H1 (cell line): Measurements from ENCODE around the gene TDRD6. TPM values are rescaled to one million over a fixed set of nuclear protein-coding genes. Genes with fewer than 3 reads are reported as not detected.
A peak's percentile ranks its signal among the peaks of the same experiment; 100 is the strongest.

ENCODE experiments used
- CTCF ChIA-PET: fragments of 300-600 bp; sonication (Branson Sonifier 250); formaldehyde crosslinking; loops from one replicate; lab custom pipeline; 2021; ENCODE audit not compliant: partially characterized antibody; lab: Charles Lee
- POLR2A ChIA-PET: fragments of 300-600 bp; sonication (Branson Sonifier 250); formaldehyde crosslinking; loops from one replicate; lab custom pipeline; 2021; ENCODE audit warnings: inconsistent platforms; ENCODE audit not compliant: partially characterized antibody; lab: Charles Lee
- DNase-seq, 2 experiments: peaks; one replicate each; pipeline versions ENCODE4 v3.0.0 to v3.0.0-alpha.2; 2010 to 2022; ENCODE audit warnings: low spot score in 2 of 2, low read depth in 1 of 2, mixed read lengths in 1 of 2
- FAIRE-seq: peaks from 2 replicates; lab custom pipeline; 2011; peaks lifted over from hg19 to GRCh38; lab: Jason Lieb, UNC
- H2AFZ ChIP-seq: 2 replicates; pipeline ENCODE4 v1.8.1; 2012; ENCODE audit warnings: low read length, inconsistent platforms
- H2AK5ac ChIP-seq: 2 replicates; pipeline ENCODE4 v1.6.1; 2013; ENCODE audit warnings: low read depth, low read length
- H2BK120ac ChIP-seq: replicated peaks from 2 replicates; pipeline ENCODE3; 2013; ENCODE audit warnings: low read depth, low read length, inconsistent platforms
- H2BK12ac ChIP-seq: 2 replicates; pipeline ENCODE4 v1.6.1; 2013; ENCODE audit warnings: low read depth, low read length
- H2BK15ac ChIP-seq: 2 replicates; pipeline ENCODE4 v1.6.1; 2013; ENCODE audit warnings: low read length
- H2BK20ac ChIP-seq: 2 replicates; pipeline ENCODE4 v1.6.1; 2013; ENCODE audit warnings: low read length
- H2BK5ac ChIP-seq: 2 replicates; pipeline ENCODE4 v1.6.1; 2013; ENCODE audit warnings: low read depth, low read length
- H3K14ac ChIP-seq: 2 replicates; pipeline ENCODE4 v1.6.1; 2013; ENCODE audit warnings: inconsistent platforms; ENCODE audit not compliant: insufficient read length
- H3K18ac ChIP-seq: 2 replicates; pipeline ENCODE4 v1.6.1; 2013; ENCODE audit warnings: low read length; ENCODE audit errors: extremely low read depth
- H3K23ac ChIP-seq: 2 replicates; pipeline ENCODE4 v1.6.1; 2013; ENCODE audit warnings: inconsistent platforms; ENCODE audit not compliant: insufficient read length
- H3K23me2 ChIP-seq: 2 replicates; pipeline ENCODE4 v1.6.1; 2013; ENCODE audit warnings: low read depth, low read length
- H3K27ac ChIP-seq: 2 replicates; pipeline ENCODE4 v1.6.1; 2011; ENCODE audit warnings: low read depth, low read length, inconsistent platforms
- H3K27me3 ChIP-seq, 4 experiments: replicated peaks in 1 of 4; 1 replicate in 1 of 4; 2 replicates in 3 of 4; pipeline versions ENCODE4 v1.6.1 to v1.8.1; 2011 to 2013; ENCODE audit warnings: low read length in 3 of 4, mild to moderate bottlenecking in 3 of 4, inconsistent platforms in 2 of 4, mixed read lengths in 2 of 4, moderate library complexity in 1 of 4; ENCODE audit not compliant: control insufficient read depth in 3 of 4, insufficient read depth in 3 of 4; ENCODE audit errors: extremely low read depth in 1 of 4
- H3K36me3 ChIP-seq, 4 experiments: 2 replicates each; pipeline versions ENCODE4 v1.6.1 to v1.8.1; 2011 to 2013; ENCODE audit warnings: mild to moderate bottlenecking in 4 of 4, low read length in 3 of 4, moderate library complexity in 2 of 4, control low read depth in 1 of 4, inconsistent platforms in 1 of 4; ENCODE audit not compliant: insufficient read depth in 4 of 4, control insufficient read depth in 2 of 4
- H3K4ac ChIP-seq: replicated peaks from 2 replicates; pipeline ENCODE3; 2013; ENCODE audit warnings: low read length, low read depth, mixed read lengths, inconsistent platforms; ENCODE audit not compliant: insufficient read length
- H3K4me1 ChIP-seq, 4 experiments: replicated peaks in 1 of 4; 1 replicate in 1 of 4; 2 replicates in 3 of 4; pipeline versions ENCODE4 v1.6.1 to v1.8.1; 2011 to 2013; ENCODE audit warnings: low read length in 3 of 4, inconsistent platforms in 2 of 4, mixed read lengths in 1 of 4; ENCODE audit not compliant: insufficient read depth in 4 of 4, control insufficient read depth in 3 of 4
- H3K4me2 ChIP-seq, 2 experiments: 2 replicates each; pipeline versions ENCODE4 v1.6.1 to v1.8.1; 2011 to 2013; ENCODE audit warnings: low read depth in 2 of 2, low read length in 2 of 2, control low read depth in 1 of 2, inconsistent platforms in 1 of 2, mild to moderate bottlenecking in 1 of 2; ENCODE audit not compliant: insufficient read depth in 1 of 2
- H3K4me3 ChIP-seq, 4 experiments: fragments of 200-600, 300-600 bp in 1 of 4; sonication (generic), shearing (Covaris generic), sonication (Bioruptor Twin) in 1 of 4; 2 replicates each; pipeline versions ENCODE4 v1.5.1 to v1.8.1; 2011 to 2016; ENCODE audit warnings: low read length in 4 of 4, low read depth in 3 of 4, control low read depth in 2 of 4, inconsistent platforms in 2 of 4, mild to moderate bottlenecking in 2 of 4, mixed read lengths in 1 of 4, moderate library complexity in 1 of 4; ENCODE audit not compliant: insufficient read depth in 2 of 4; ENCODE audit errors: extremely low read depth in 1 of 4
- H3K56ac ChIP-seq: replicated peaks from 2 replicates; pipeline ENCODE3; 2013; ENCODE audit warnings: low read depth, mild to moderate bottlenecking, mixed read lengths, low read length, inconsistent platforms; ENCODE audit not compliant: insufficient read length
- H3K79me1 ChIP-seq: 2 replicates; pipeline ENCODE4 v1.6.1; 2013; ENCODE audit warnings: low read depth, low read length, control low read depth
- H3K79me2 ChIP-seq, 2 experiments: 2 replicates each; pipeline versions ENCODE4 v1.6.1 to v1.8.1; 2012 to 2013; ENCODE audit warnings: low read length in 2 of 2, mild to moderate bottlenecking in 2 of 2, inconsistent platforms in 1 of 2; ENCODE audit not compliant: insufficient read depth in 2 of 2, control insufficient read depth in 1 of 2
- H3K9ac ChIP-seq, 4 experiments: replicated peaks in 1 of 4; 1 replicate in 1 of 4; 2 replicates in 3 of 4; pipeline versions ENCODE4 v1.6.1 to v1.8.1; 2011 to 2013; ENCODE audit warnings: low read depth in 3 of 4, low read length in 3 of 4, control low read depth in 2 of 4, mild to moderate bottlenecking in 2 of 4, moderate library complexity in 2 of 4, inconsistent platforms in 1 of 4; ENCODE audit errors: extremely low read depth in 1 of 4
- H3K9me3 ChIP-seq, 2 experiments: 2 replicates each; pipeline versions ENCODE4 v1.6.1 to v1.8.1; 2012 to 2013; ENCODE audit warnings: mild to moderate bottlenecking in 2 of 2, moderate library complexity in 2 of 2, control low read depth in 1 of 2, inconsistent platforms in 1 of 2, low read depth in 1 of 2, low read length in 1 of 2, mixed read lengths in 1 of 2; ENCODE audit not compliant: insufficient read depth in 2 of 2
- H4K20me1 ChIP-seq, 2 experiments: replicated peaks in 1 of 2; 2 replicates each; pipeline versions ENCODE3 to v1.8.1; 2011 to 2013; ENCODE audit warnings: inconsistent platforms in 2 of 2, low read length in 2 of 2, mild to moderate bottlenecking in 1 of 2; ENCODE audit not compliant: insufficient read depth in 2 of 2, control insufficient read depth in 1 of 2
- H4K5ac ChIP-seq: 2 replicates; pipeline ENCODE4 v1.6.1; 2013; ENCODE audit warnings: low read length, low read depth, mixed read lengths, inconsistent platforms; ENCODE audit not compliant: insufficient read length
- H4K8ac ChIP-seq: 2 replicates; pipeline ENCODE4 v1.8.0; 2013; ENCODE audit warnings: mild to moderate bottlenecking, moderate library complexity, low read length, inconsistent platforms; ENCODE audit not compliant: insufficient read depth; ENCODE audit errors: extremely low read depth
- H4K91ac ChIP-seq: replicated peaks from 2 replicates; pipeline ENCODE3; 2013; ENCODE audit warnings: low read length, mixed read lengths, inconsistent platforms; ENCODE audit not compliant: insufficient read length
- KDM4A ChIP-seq: IDR thresholded peaks from one replicate; pipeline ENCODE4 v1.7.1; 2012; ENCODE audit warnings: low read depth, mild to moderate bottlenecking, moderate library complexity, low read length, inconsistent platforms; ENCODE audit not compliant: severe bottlenecking
- SIX5 ChIP-seq: IDR thresholded peaks from 2 replicates; pipeline ENCODE4 v1.6.1; 2011; ENCODE audit warnings: mild to moderate bottlenecking, low read depth, low read length
- YY1 ChIP-seq: IDR thresholded peaks from 2 replicates; pipeline ENCODE4 v1.6.1; 2011; ENCODE audit warnings: low read depth, mild to moderate bottlenecking, low read length
- WGBS, 2 experiments: shearing (Covaris generic) in 1 of 2; methylation state at CpG; one replicate each; pipeline versions ENCODE4 v1.1.6 to v1.1.7; 2013 to 2015; ENCODE audit warnings: low lambda C conversion rate in 2 of 2, mixed read lengths in 2 of 2, inconsistent platforms in 1 of 2, low coverage in 1 of 2, missing lambda C conversion rate in 1 of 2; ENCODE audit not compliant: insufficient replicate concordance in 2 of 2, insufficient coverage in 1 of 2, insufficient read length in 1 of 2; ENCODE audit errors: extremely low coverage in 1 of 2, missing lambda C conversion rate in 1 of 2; 5-methylcytosine and 5-hydroxymethylcytosine counted together
- polyA plus RNA-seq, 7 experiments: library from polyadenylated mRNA; depleted of rRNA in 3 of 7; stranded (reverse) in 5 of 7; unstranded in 2 of 7; fragments of >200 nt in 5 of 7; fragments of 200-250 nt in 2 of 7; gene quantifications; 1 replicate in 5 of 7; 2 replicates in 1 of 7; 4 replicates in 1 of 7; pipeline versions ENCODE4 v1.2.1 to v1.2.3, GENCODE V29; 2011 to 2013; ENCODE audit warnings: missing spikeins in 2 of 7, mixed read lengths in 2 of 7
- total RNA-seq: library from RNA; stranded (reverse); fragmentation: NEBNext Ultra II Directional; extraction: Animal tissue kit (Norgen Biotek cat#: 25700); gene quantifications from 2 replicates; pipeline ENCODE4 v1.2.1, GENCODE V29; 2021

The TDRD6 gene
- total and polyA plus RNA-seq, 2 of the 8 experiments (the other 6 are each of a cell fraction or from before 2014, with no cell fraction given): 0.06 to 0.19 TPM

DNA sequence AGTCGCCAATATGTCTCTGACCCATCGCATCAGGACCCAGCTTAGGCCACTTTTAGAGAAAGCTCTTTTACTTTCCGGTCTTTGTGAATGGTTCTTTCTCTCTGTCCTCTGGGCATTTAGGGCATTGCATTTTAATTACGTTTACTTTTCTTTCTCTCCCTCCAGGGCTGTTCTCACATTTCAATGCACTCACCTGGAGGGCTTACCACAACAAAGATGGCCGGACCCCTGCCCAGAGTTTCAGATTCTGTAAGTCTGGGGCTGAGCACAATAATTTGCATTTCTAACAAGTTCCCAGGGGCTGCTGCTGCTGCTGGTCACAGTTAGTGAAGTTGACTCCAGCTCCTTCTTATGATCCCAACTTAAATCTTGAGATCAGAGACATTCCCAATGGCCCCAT is 62.0 kb downstream of the TDRD6 start:
- H3K18ac ChIP-seq: peak overlapping the region; percentile 60; the same call in 1 of the 2 replicates
- H3K56ac ChIP-seq: no peak overlapping the region
- H3K27me3 ChIP-seq: no peaks in the 10 kb centered on the region
- no peaks in the 10 kb centered on the region for H3K36me3 ChIP-seq
- H4K5ac ChIP-seq: no peak overlapping the region
- no peak overlapping the region; the same call in 1 of the 2 replicates for H2BK5ac ChIP-seq
- H2BK120ac ChIP-seq: no peak overlapping the region
- no peak overlapping the region for H3K4ac ChIP-seq
- peak in 1 of 2 experiments; percentile 47 for DNase-seq
- H4K8ac ChIP-seq: no peak overlapping the region
- H3K79me1 ChIP-seq: no peaks in the 10 kb centered on the region
- no peak overlapping the region for H3K14ac ChIP-seq
- peaks cover 2 to 10% (median 4%) of the 10 kb centered on the region in 4 experiments; a peak in 6 of 7 replicates for H3K4me1 ChIP-seq
- H2BK20ac ChIP-seq: no peak overlapping the region; the same call in 1 of the 2 replicates
- no peaks in the 10 kb centered on the region for H3K23me2 ChIP-seq
- H4K91ac ChIP-seq: no peak overlapping the region
- H3K9me3 ChIP-seq: no peaks in the 10 kb centered on the region
- H2BK12ac ChIP-seq: no peak overlapping the region
- WGBS, 2 experiments: 29% methylated on average over 5 of the region's 5 CpGs; no CpG with 5 or more reads in 1 of the 2 experiments
- TF ChIP-seq SIX5: 0 out of 2 replicates have a peak, but pooled peaks have one; percentile 11
- TF ChIP-seq KDM4A: no peak
- peak; percentile 97 for TF ChIP-seq YY1
- 0 out of 8 replicates have a peak overlapping the region, but pooled peaks of 1 of the 4 experiments have one; percentile 22 for H3K4me3 ChIP-seq
- H3K23ac ChIP-seq: no peak overlapping the region
- ChIA-PET CTCF (interaction anchor here (1.1 to 5.3 kb wide), 3 partner anchors 14 to 331 kb away, joined by 3 to 41 read pairs (median 3); partner anchors contain the start of gene PLA2G7), POLR2A (interaction anchor here (1.9 kb wide), 1 partner anchor 15 kb away, joined by 15 read pairs; the partner anchor contains the start of gene PLA2G7)
- peak overlapping the region; percentile 6; the same call in 1 of the 2 replicates for H2AFZ ChIP-seq
- FAIRE-seq: peak; percentile 90
- peak overlapping the region; percentile 32; the same call in 1 of the 2 replicates for H3K27ac ChIP-seq
- H3K4me2 ChIP-seq: peak overlapping the region; percentile 58 to 61; a peak in 3 of 4 replicates
- no peak overlapping the region for H2BK15ac ChIP-seq
- no peak overlapping the region for H2AK5ac ChIP-seq
- no peaks in the 10 kb centered on the region for H4K20me1 ChIP-seq
- no peaks in the 10 kb centered on the region for H3K79me2 ChIP-seq
- no peak overlapping the region for H3K9ac ChIP-seq
